Measurements from ENCODE around the gene C1orf232.

C1orf232 gene

DNA sequence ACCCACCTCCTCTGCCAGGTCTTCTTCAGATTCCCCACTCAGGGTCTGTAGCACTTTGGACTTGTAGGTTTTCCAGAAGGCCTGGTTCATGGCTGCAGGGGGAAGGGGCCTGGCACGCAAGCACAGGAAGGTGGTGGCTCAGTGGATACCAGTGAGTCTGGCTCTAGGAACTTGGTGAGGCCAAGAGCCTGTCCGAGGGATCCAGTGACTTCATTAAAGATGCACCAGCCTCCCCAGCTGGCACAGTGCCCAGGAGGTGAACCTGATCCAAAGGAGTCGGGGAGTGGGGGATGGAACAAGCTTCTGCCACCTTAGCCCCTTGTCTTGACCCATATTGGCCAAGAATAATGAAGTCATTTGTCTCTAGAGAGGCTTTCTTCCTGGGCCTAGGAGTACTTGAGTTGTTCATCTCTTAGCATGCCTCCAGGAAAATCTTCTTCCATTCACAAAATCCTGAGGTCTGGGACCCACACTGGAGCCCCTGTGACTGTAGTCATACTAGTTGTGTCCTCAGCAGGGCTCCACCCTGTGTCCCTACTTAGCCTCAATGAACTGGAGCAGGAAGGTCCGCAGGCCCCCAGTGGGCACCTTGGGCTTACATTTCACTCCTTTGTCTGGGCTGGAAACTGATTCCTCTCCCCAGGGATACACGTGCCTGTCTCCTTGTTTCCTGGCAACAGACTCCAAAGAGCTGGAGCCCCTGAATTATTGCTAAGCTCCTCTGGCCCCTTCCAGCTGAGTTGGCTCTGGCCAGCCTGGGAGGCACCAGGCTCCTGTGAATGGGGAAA, at the start of gene C1orf232:
Gene C1orf232, minus strand, starts transcription at position 554 of the 788 bp plus-strand sequence. Its CDS starts 464 bp downstream, at position 90.
- DNase-seq: no peak

DNA sequence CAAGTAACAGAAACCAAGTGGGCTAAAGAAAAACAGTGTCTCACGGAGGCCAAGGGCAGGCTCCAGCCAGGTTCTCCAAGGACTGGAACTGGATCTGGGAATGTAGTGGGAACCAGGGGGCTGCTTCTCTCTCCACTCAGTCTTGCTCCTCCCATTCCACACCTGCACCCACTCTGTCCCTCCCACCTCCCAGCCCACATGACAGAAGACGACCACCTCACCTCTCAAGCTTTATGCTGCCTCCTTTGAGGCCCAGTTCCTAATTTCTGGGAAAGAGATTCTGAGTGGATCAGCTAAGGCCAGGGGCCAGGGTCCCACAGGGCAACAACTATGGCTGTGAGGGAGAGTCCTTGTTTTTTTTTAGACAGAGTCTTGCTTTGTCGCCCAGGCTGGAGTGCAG, 46.5 kb upstream of the C1orf232 start:
- no peak for DNase-seq

DNA sequence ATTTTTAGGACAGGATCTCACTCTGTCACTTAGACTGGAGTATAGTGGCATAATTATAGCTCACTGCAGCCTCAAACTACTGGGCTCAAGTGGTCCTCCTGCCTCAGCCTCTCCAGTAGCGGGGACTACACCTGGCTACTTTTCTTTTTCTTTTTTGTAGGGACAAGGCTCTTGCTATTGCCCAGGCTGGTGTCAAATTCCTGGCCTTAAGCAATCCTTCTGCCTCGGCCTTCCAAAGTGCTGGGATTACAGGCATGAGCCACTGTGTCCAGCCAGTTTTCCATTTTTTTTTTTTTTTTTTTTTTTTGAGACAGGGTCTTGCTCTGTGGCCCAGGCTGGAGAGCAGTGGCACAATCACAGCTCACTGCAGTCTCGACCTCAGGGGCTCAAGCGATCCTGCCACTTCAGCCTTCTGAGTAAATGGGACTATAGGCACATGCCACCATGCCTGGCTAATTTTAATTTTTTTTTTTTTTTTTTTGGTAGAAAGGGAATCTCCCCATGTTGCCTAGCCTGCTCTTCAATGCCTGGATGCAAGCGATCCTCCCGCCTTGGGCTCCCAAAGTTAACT, 44.7 kb upstream of the C1orf232 start:
- no peak for DNase-seq

DNA sequence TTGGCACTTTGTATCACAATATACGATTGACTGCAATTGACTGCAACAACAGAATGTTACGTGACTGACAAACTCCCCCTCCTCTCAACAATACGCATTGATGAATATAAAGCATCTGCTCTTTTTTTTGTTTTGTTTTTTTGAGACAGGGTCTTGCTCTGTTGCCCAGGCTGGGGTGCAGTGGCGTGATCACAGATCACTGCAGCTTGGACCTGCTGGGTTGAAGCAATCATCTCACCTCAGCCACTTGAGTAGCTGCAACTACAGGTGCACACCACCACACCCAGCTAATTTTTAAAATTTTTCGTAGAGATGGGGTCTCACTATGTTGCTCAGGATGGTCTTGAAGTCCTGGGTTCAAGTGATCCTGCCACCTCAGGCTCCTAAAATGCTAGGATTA, 44.0 kb upstream of the C1orf232 start:
- DNase-seq: no peak

DNA sequence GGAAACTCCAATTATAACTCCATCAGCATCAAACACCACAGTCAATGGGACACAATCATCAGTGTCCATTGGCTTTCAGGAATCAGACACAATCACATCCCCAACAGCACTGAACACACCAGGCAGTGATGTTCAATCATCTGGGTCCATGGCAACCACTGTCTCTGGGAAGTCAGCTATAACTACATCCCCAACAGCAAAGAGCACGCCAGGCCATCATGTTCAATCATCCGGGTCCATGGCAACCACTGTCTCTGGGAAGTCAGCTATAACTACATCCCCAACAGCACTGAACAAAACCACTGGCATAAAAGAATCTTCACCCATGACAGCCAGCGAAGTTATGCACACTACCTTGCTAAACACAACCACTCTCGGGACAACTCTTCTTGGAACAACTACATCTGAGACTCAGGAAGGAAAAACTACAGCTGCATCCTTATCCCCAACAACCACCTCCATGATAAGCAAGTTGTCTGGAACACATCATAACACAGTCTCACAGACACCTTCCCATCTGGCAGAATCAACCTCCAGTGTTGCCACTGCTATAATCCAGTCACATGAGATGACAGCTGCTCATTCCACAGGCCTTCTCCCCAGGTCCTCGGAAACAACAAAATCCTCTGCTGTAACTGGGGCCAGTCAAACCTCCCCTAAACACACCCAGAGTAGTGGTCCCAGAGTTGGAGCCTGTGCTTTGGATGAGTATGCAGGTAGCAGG, 41.5 kb upstream of the C1orf232 start:
- no peak for DNase-seq

DNA sequence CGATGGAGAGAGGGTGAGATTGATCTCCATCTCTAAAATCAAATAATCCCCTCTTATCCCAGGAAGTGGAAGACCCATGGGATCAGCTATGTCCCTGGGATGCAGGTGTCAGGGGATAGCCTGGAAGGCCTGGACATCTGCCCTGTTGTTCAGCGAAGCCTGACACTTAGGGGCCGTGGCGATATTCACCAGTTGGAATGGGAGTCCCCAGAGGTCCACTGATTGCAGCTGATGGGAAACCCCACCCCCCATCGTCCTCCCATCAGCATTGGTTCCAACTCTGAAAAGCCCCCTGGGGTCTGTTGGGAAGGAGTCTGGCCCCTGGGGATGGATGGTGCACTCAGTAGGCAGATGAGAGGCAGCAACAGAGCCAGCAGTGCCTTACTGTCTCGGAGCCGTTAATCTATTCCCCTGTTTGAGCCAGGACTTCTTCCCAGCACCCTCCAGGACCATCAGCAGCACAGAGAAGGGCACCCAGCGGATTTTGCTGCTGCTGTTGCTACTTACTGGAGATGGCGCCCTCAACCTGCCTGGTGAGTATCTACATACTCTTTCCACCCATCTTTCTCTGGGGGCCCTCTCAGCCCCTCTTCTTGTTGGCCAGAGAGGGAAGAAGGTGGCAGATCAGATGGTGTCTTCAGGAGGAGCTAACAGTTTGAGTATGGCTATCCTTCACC, 35.0 kb upstream of the C1orf232 start:
- DNase-seq: no peak

DNA sequence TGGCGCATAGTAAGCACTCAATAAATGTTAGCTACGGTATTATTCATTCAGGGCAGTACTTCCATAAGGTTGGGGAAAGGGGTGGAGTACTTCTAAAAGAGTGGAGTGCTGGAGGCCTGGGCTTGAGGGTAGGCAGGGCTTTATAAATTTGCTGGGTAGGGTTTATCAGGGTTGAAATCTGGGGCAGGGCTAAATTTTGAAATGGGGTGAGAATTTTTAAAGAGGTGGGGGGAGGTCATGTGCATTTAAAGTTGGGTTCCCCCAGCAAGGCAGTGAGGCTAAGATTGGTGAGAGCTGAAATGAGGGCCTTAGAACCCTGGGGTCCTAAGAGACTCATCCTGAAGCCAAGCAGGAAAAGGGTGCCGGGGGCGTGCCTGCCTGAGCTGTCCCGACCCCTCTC, 31.6 kb upstream of the C1orf232 start:
- DNase-seq: no peak

DNA sequence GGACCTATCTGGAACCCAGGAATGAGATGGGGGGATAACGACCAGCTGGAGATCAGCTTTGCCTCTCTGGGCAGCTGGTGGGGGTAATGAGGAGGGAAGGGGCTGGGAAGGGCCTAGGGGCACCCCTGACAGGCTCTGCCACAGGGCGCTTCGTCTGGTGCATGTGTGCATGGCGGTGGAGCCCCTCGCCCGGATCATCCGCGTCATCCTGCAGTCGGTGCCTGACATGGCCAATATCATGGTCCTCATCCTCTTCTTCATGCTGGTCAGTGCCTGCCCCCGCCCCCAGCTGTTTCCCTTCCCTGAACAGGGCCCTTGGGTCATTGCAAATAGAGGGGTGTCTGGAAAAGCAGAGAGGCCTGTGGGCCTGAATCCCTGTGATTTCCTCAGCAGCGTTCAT, 29.1 kb upstream of the C1orf232 start:
- DNase-seq: no peak

DNA sequence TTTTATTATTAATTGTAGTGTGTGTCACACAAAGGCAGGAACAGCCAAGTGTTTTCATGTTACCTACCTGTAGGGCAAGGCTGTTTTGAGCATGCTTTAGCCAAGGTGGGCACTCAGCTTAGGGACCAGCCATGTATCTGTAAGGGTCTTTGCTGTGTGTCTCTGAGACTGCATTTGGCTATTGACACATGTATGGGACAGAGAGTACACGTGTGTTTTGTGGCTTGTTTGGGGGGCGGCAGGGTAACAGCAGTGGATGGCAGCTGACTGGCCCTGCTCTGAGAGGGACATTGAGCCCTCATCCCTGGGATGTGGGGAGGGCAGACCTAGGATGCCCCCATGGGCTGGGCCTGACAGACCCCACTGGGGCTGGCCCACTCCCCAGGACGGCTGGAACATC, 28.5 kb upstream of the C1orf232 start:
- DNase-seq: no peak

DNA sequence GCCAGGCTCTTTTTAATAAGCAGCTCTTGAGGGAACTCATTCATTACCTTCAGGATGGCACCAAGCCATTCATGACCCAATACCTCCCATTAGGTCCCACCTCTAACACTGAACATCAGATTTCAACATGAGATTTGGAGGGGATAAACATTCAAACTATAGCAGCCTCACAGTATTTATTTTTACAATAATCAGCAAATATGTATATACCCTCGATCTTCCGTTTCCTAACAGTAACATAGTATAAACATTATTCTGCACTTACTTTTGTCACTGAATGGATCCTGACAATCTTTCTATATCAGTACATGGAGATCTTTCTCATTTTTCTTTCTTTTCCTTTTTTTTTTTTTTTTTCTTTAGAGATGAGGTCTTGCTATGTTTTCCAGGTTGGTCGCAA, 27.0 kb upstream of the C1orf232 start:
- no peak for DNase-seq

DNA sequence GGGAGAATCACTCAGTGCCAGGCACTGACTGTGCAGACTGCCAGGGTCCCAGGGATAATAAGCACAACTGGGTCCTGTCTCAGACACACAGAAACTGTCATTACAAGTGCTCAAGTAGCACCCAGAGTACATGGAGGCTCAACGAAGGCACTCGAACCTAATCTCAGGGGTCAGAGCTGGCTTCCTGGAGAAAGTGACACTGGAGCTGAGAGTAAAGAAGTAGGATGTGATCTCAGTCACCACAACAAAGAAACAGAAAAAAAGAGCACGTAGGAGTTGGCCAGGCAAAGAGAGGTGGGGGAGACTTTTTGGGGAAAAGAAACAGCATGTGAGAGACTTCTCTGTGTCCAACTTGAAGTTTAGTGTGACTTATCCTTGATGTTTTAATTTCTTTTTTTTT, 23.0 kb upstream of the C1orf232 start:
- DNase-seq: no peak

DNA sequence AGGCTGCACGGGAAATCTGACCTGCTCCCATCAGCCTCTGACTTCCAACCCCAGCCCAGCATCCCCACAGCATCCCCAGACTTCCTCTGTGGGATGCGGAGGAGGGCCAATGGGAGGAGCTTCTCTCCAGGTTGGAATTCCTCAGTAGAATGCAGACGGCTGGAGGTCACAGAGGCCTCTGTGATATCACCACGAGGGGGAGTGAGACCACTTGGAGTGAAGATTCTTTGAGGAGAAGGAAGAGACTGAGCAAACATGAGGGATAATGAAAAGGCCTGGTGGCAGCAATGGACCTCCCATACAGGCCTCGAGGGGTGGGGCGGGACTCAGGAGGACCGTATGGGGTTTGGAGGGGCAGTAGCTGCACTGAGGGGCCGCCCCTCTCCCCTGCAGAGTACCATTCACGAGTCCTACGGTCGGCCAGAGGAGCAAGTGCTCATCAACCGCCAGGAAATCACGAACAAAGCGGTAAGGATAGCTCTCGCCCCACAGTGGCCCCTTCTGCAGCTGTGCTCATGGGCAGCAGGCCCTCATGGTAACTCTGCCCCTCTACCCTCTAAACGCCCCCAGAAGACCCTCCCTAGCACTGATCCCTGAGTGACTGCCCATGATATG, 21.7 kb upstream of the C1orf232 start, which contains the start of gene CATSPER4:
Gene CATSPER4, plus strand, starts transcription at position 230 of the 615 bp plus-strand sequence. Its CDS starts 26 bp downstream, at position 256.
- DNase-seq: no peak

DNA sequence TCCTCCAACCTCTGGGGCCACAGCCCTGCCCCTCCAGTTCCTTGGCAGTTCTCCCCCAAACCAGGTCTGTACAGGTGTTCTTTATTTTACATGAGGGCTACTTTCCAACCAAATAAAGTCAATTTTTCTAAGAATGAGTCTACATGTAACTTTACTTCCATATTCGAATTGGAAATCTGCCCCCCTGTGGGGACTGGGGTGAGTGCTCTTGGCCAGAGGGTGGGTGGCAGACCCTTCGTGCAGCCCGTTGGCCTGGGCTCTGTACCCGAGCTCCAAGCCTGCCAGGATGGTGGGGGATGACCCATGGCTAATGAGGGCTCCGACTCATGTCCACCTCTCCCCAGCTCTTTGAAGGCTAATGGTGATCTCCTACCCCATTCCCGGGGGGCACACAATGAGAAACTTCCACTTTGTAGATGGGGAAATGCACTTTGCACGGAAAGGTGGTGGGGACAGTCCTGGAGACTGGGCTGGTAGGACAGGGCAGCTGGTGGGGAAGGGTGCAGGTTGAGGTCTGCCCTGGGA, 21.1 kb upstream of the C1orf232 start:
- no peak for DNase-seq

DNA sequence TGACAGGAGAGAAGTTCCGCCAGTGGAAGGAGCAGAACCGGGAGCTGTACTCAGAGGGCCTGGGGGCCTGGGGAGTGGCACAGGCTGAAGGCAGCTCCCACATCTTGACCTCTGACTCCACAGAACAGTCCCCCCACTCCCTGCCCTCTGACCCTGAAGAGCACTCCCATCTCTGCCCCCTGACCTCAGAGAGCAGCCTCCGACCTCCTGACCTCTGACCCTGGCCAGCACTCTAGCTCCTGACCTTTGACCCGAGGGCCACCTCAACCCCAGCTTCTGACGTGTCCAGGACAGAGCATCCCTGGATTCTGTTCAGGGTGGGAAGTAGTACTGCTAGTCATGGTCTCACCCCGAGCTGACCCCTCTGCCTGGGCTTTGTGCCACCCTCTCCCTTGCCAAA, 20.6 kb upstream of the C1orf232 start:
- no peak for DNase-seq

DNA sequence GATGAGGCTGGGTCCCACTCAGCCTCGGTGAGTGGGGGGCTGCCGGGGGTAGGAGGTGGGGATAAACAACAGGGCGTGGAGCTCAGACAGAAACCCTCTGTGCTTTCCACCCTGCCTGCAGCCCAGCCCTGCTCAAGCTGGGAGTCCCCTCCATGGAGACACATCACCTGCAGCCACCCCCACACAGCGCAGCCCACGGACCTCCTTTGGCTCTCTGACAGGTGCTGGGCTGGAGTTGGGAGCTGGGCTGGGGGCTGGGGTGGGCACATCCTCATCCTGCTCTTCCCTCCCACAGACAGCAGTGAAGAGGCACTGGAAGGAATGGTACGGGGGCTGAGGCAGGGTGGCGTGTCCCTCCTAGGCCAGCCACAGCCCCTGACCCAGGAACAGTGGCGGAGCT, 19.7 kb upstream of the C1orf232 start:
- DNase-seq: no peak

DNA sequence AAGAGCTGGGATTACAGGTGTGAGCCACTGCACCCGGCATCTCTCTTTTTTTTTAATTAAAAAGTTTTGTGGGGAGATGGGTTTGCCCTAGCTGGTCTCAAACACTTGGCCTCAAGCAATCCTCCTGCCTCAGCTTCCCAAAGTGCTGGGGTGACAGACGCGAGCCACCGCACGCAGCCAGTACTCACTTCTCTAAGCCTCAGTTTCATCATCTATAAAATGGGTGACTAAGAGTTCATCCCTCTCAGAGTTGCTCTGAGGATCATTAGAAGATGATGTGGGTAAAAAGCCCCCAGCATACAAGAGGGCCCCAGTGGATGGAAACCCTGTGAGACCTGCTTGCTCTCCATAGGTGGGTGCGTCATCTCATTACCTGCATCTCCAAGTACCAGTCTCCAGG, 19.1 kb upstream of the C1orf232 start:
- DNase-seq: no peak

DNA sequence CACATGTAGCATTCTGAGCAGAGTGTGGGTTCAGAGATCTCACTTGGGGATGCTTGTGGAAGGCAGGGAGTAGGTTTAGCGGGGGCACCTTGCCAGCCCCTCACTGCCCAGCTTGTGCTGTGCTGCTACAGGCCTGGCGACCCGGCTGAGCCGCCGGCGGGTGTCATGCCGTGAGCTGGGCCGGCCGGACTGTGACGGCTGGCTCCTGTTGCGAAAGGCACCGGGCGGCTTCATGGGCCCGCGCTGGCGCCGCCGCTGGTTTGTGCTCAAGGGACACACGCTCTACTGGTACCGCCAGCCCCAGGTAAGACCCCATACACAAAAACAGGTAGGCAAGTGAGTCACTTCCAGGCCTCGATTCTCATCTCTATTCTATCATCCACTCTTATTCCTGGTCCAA, 16.1 kb upstream of the C1orf232 start:
- DNase-seq: no peak

DNA sequence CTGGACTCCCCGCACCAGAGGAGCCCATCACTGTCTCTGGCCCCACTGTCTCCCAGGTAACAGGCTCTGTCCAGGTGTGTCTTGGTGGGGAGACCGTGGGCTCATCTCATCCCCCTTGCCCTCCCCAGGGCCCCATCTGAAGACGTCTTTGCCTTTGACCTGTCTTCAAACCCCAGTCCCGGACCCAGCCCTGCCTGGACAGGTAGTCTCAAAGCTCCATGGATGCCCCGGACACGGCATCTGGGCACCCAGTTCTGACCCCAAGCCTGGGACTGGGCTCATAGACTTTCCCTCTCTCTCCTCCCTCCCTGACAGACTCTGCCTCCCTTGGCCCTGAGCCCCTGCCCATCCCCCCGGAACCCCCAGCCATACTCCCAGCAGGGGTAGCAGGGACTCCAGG, 15.3 kb upstream of the C1orf232 start:
- no peak for DNase-seq

DNA sequence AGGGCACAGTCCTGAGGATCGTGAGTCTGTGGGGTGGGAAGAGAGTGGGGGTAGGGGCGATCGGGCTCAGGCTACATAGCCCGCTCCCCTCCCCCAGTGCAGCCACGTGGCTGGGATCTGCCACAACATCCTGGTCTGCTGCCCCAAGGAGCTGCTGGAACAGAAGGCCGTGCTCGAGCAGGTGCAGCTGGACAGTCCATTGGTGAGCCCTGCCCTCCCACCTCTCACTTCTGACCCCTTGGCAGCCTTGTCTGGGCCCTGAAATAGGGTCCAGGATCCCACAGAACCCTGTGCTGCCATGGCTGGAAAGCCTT, 13.6 kb upstream of the C1orf232 start:
- no peak for DNase-seq

DNA sequence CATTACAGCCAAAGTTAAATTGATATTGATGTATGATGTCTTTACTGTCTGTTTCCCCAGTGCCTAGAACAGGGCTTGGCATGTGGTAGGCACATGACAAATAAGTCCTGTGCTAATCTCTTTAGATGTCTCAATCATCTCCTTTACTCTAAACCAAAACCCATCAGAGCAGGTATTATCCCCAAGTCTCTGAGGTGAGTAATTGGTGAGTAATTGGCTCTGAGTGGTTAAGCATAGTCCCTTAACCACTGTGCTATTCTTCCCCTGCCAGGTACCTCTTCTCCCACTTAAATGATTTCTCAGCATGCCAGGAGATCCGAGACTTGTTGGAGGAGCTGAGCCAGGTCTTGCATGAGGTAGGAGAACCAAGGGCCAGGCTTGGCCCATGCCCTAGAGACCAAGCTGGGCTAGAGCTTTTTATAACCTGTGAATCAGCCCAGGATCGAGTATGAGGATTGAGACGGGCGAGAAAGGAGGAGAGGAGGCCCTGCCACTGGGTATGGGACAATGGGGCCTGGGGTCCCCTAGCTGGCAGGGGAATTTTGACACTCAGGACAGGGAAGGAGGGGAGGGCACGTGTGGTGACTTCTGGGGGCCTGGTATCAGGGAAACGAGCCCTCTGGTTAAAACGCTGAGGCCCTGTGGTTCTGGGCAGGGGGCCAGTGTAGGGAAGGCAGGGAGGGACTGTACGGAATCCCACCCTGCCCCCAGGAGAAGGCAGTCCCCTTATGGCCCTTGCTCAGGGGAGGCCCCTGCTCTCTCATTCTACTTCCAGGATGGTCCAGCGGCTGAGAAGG, 13.0 kb upstream of the C1orf232 start:
- DNase-seq: no peak

DNA sequence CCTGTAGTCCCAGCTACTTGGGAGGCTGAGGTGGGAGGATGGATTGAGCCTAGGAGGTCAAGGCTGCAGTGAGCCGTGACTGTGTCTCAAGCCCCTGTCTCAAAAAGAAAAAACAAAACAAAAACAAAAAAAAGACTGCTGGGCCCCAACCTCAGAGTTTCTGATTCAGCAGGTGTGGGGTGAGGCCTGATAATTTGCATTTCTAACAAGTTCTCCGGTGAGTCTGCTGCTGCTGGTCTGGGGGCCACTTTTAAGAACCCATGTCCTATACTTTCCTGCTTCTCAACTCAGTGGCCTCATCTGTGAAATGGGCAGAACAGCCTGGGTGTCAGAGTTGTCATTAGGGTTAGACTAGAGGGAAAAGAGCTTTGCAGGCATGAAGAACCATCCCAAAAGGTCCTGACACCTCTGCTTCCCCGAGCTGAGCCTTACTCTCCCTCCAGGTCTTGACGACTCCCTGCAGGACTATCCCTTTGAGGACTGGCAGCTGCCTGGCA, 11.3 kb upstream of the C1orf232 start:
- DNase-seq: no peak

DNA sequence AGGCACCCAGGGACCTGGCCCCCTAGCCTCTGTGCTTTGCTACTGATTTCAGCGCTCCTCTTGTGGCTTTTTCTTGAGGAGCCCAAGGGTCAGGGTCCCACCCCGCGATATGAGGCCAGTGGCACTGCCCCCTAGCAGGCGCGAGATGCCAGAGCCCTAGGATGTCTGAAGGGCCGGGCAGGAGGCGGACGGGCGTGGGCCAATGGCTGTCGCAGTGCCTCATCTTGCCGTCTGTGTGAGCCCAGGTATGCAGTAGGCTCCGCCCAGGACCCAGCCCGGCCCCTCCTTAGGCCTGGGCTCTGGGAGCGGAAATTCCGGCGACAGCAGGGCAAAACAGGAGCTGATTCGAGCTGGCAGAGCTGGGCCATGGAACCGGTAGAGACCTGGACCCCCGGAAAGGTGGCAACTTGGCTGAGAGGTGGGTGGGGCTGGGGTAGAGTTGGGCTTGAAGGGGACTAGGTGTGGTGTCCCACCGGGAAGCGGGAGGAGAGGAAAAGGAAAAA, 8.5 kb upstream of the C1orf232 start, which contains the start of gene CNKSR1:
Gene CNKSR1, plus strand, starts transcription at position 310 of the 503 bp plus-strand sequence. Its CDS starts 57 bp downstream, at position 367.
- DNase-seq: no peak

Measured in stimulated activated CD4-positive, alpha-beta T cell treated with anti-CD3 and anti-CD28 coated beads, Interleukin-4, amount 100 ng/mL, for 24 hours (primary cell).